ENCODE data around the gene HMG20A.

DNA sequence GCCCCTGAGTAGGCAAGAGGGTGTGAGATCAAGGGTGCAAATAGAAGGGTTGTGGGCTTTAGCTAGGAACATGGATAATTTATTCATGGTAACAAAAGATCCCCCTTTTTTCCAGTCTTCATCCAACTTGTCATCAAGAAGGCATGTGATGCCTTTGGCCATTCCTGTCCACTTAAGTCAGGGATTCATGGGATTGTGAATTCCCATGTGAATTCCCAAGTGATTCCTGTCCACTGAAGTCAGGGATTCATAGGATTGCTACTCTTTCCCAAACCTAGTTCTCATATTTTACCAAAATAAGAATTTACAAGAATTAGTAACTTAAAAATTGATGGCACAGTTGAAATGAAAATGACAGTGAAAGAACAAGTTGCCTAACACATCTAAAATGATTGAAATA lies 40.8 kb downstream of the HMG20A start:
- TF ChIP-seq CTCF (IDR thresholded peaks at IDR 0.05) (no peak), POLR2A (IDR thresholded peaks at IDR 0.05) (no peak), POLR2AphosphoS5 (IDR thresholded peaks at IDR 0.05) (no peak)
